ENCODE results near the gene TLX2. TPM values are rescaled to one million over a fixed set of nuclear protein-coding genes. Genes with fewer than 3 reads are reported as not detected.
A peak's percentile ranks its signal among the peaks of the same experiment; 100 is the strongest.

TLX2 gene
- total and polyA plus RNA-seq, 2 of the 8 experiments (the other 6 are each of a cell fraction or from before 2014, with no cell fraction given), result 0.06 to 0.17 TPM

- Histone ChIP-seq H2BK120ac (replicated peaks; ENCODE audit: low read depth, low read length) (no peak within 1 kb of the TSS), H3K4me2 (ENCODE audit: insufficient read depth in 1 of 2, low read depth in 2 of 2, low read length in 2 of 2) (no peak within 1 kb of the TSS), H2BK5ac (ENCODE audit: low read depth, low read length) (no peak within 1 kb of the TSS; the same call in 1 of the 2 replicates), H3K79me1 (ENCODE audit: low read depth, low read length) (peaks cover 8% of the 10 kb centered on the region), H3K4me3 (ENCODE audit: extremely low read depth in 1 of 4, insufficient read depth in 2 of 4, low read depth in 3 of 4, low read length in 4 of 4) (no peak within 1 kb of the TSS), H3K18ac (ENCODE audit: extremely low read depth, low read length) (no peak within 1 kb of the TSS), H3K9me3 (ENCODE audit: insufficient read depth in 2 of 2, low read depth in 1 of 2, low read length in 1 of 2) (no peaks in the 10 kb centered on the region), H3K4me1 (replicated peaks in 1 of 4; ENCODE audit: control insufficient read depth in 3 of 4, insufficient read depth in 4 of 4, low read length in 3 of 4) (peaks cover 3 to 13% (median 6%) of the 10 kb centered on the region in 4 experiments; a peak in 6 of 7 replicates), H4K20me1 (replicated peaks in 1 of 2; ENCODE audit: control insufficient read depth in 1 of 2, insufficient read depth in 2 of 2, low read length in 2 of 2) (peaks cover 3% of the 10 kb centered on the region in 2 experiments), H3K9ac (replicated peaks in 1 of 4; ENCODE audit: extremely low read depth in 1 of 4, low read depth in 3 of 4, low read length in 3 of 4) (no peak within 1 kb of the TSS), H2AK5ac (ENCODE audit: low read depth, low read length) (no peak within 1 kb of the TSS), H3K4ac (replicated peaks; ENCODE audit: insufficient read length, low read depth, low read length) (no peak within 1 kb of the TSS), H4K91ac (replicated peaks; ENCODE audit: insufficient read length, low read length) (no peak within 1 kb of the TSS), H3K56ac (replicated peaks; ENCODE audit: insufficient read length, low read depth, low read length) (no peak within 1 kb of the TSS), H2BK15ac (ENCODE audit: low read length) (0 out of 2 replicates have a peak within 1 kb of the TSS, but pooled peaks have one; percentile 88), H3K79me2 (ENCODE audit: control insufficient read depth in 1 of 2, insufficient read depth in 2 of 2, low read length in 2 of 2) (peaks cover 0 to 18% of the 10 kb centered on the region in 2 experiments; a peak in 2 of 4 replicates), H3K23me2 (ENCODE audit: low read depth, low read length) (peaks cover 9% of the 10 kb centered on the region; the same call in 1 of the 2 replicates), H3K27me3 (replicated peaks in 1 of 4; ENCODE audit: control insufficient read depth in 3 of 4, extremely low read depth in 1 of 4, insufficient read depth in 3 of 4, low read length in 3 of 4) (peaks cover 0 to 10% (median 3%) of the 10 kb centered on the region in 4 experiments; a peak in 4 of 7 replicates), H4K8ac (ENCODE audit: extremely low read depth, insufficient read depth, low read length) (0 out of 2 replicates have a peak within 1 kb of the TSS, but pooled peaks have one; percentile 31), H2BK20ac (ENCODE audit: low read length) (no peak within 1 kb of the TSS), H3K14ac (ENCODE audit: insufficient read length) (no peak within 1 kb of the TSS), H4K5ac (ENCODE audit: insufficient read length, low read depth, low read length) (no peak within 1 kb of the TSS), H2AFZ (ENCODE audit: low read length) (no peak within 1 kb of the TSS), H3K27ac (ENCODE audit: low read depth, low read length) (no peak within 1 kb of the TSS), H2BK12ac (ENCODE audit: low read depth, low read length) (no peak within 1 kb of the TSS), H3K23ac (ENCODE audit: insufficient read length) (no peak within 1 kb of the TSS), H3K36me3 (ENCODE audit: control insufficient read depth in 2 of 4, insufficient read depth in 4 of 4, low read length in 3 of 4) (peaks cover 5 to 18% (median 13%) of the 10 kb centered on the region in 4 experiments; a peak in 6 of 8 replicates)
- FAIRE-seq, result peak; percentile 84
- TF ChIP-seq GABPA (IDR thresholded peaks at IDR 0.05; ENCODE audit: borderline replicate concordance, insufficient read depth, low read length) (no peak), CREB1 (IDR thresholded peaks at IDR 0.05) (peak; percentile 64; the same call in 1 of the 2 replicates), POLR2A (IDR thresholded peaks at IDR 0.05; ENCODE audit: control extremely low read depth in 1 of 2, low read depth in 2 of 2, low read length in 2 of 2) (0 out of 3 replicates have a peak, but pooled peaks of 1 of the 2 experiments have one; percentile 26), POLR2AphosphoS5 (IDR thresholded peaks at IDR 0.05; ENCODE audit: low read depth, low read length) (peak; percentile 51), SIX5 (IDR thresholded peaks at IDR 0.05; ENCODE audit: low read depth, low read length) (peak; percentile 69), SP1 (IDR thresholded peaks at IDR 0.05; ENCODE audit: low read depth, low read length) (0 out of 2 replicates have a peak, but pooled peaks have one; percentile 14), TAF1 (IDR thresholded peaks at IDR 0.05; ENCODE audit: low read depth, low read length) (0 out of 2 replicates have a peak, but pooled peaks have one; percentile 5), GTF2F1 (IDR thresholded peaks at IDR 0.05; ENCODE audit: borderline replicate concordance, low read depth, low read length) (no peak), BACH1 (IDR thresholded peaks at IDR 0.05; ENCODE audit: low read length) (no peak), MAFK (IDR thresholded peaks at IDR 0.05; ENCODE audit: low read depth, low read length) (no peak)
- TF ChIP-seq, protein P1, sequence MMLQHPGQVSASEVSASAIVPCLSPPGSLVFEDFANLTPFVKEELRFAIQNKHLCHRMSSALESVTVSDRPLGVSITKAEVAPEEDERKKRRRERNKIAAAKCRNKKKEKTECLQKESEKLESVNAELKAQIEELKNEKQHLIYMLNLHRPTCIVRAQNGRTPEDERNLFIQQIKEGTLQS (IDR thresholded peaks at IDR 0.05; ENCODE audit: insufficient read depth, low read depth, low read length), result no peak
- peak in 1 of 2 experiments; percentile 49 for DNase-seq (ENCODE audit: low read depth in 1 of 2, low spot score in 2 of 2)
- POLR2A ChIA-PET (ENCODE audit: partially characterized antibody), result interaction anchor here (1.0 to 1.6 kb wide), 9 partner anchors 10 to 43 kb away, joined by 3 to 6 read pairs (median 4); partner anchors contain the start of genes CCDC142, PCGF1, TLX2 and TTC31
- WGBS, 2 experiments (ENCODE audit: extremely low coverage in 1 of 2, insufficient coverage in 1 of 2, insufficient read length in 1 of 2, insufficient replicate concordance in 2 of 2, low coverage in 1 of 2, low lambda C conversion rate in 2 of 2, missing lambda C conversion rate in 1 of 2), result 90% methylated on average over 11 of the region's 11 CpGs; no CpG with 5 or more reads in 1 of the 2 experiments
- CTCF ChIA-PET (ENCODE audit: partially characterized antibody), result interaction anchor here (1.0 to 1.7 kb wide), 7 partner anchors 11 to 65 kb away, joined by 3 to 11 read pairs (median 3); no protein-coding TSS in a partner anchor
Measured at GRCh38 chr2:74525717-74526648, 11.7 kb downstream of the TLX2 start, which contains the start of gene DQX1. Gene DQX1, minus strand, starts transcription at chr2:74526231. Its CDS starts 502 bp downstream, at chr2:74525729.

Data from H1 (cell line).